SHP77 (cell line): ENCODE results near the gene PHF21B.
"Not testable (repeated sequence)": the region's sequence is repeated elsewhere in the genome, so short reads cannot be mapped to it uniquely, and the experiment has no call there.

Experiments used
- DNase-seq, 2 experiments: peaks; one replicate each; lab custom pipeline; 2025; lab: John Stamatoyannopoulos, UW

Gene PHF21B

DNA sequence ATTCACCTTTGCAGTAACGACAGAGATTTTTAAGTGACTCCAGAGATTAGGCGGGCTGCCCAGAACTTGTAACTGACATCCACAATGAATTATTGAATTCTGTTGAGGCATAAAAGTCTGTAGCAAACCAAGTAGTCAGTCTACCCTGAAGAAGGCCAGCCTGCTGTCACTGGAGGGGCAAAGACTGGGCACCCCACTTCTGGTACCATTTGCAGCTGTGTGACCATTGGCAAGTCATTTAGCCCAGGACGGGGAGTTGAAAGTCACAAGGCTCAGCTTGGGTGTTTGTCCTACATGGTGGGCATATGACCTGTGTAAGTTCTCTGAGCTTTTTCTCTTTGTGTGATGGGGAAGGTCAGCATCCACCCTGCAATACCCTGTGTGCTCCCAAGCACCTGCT is 138.0 kb downstream of the PHF21B start:
- no peak for DNase-seq

DNA sequence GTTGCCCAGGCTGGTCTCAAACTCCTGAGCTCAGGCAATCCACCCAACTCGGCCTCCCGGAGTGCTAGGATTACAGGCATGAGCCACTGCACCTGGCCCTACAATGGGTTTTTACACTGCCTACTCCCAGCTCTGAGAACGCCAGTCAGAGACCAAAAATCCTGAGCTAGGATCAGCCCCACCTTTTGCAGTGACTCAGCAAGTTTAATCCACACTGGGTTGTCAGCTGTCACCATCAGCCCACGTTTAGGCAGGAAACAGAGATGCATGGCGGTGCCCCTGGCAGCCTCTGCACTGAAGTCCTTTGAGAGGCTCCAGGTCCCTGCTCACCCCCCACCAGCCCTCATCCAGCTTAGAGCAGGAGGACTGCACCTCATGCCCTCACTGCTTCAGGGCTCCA is 139.8 kb downstream of the PHF21B start:
- DNase-seq = peak; percentile 76 to 80

DNA sequence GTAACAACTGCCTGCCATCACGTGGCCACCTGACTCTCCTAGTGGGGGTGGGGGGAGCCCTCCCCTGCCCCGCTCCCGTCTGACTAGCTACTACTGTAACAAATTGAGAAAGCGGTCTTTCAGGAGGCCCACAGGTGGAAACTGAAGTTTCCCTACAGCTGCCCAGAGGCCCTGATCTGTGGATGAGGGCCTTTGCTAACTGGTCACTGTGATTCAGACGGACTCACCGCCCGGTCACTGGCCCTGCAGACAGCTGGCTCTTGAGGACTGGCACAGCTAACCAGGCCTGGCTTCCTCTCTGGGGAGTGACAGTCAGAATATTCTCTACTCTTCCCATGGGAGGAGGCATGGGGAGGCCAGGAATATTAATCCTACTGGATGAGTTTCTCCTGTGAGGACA is 140.6 kb downstream of the PHF21B start:
- no peak for DNase-seq

DNA sequence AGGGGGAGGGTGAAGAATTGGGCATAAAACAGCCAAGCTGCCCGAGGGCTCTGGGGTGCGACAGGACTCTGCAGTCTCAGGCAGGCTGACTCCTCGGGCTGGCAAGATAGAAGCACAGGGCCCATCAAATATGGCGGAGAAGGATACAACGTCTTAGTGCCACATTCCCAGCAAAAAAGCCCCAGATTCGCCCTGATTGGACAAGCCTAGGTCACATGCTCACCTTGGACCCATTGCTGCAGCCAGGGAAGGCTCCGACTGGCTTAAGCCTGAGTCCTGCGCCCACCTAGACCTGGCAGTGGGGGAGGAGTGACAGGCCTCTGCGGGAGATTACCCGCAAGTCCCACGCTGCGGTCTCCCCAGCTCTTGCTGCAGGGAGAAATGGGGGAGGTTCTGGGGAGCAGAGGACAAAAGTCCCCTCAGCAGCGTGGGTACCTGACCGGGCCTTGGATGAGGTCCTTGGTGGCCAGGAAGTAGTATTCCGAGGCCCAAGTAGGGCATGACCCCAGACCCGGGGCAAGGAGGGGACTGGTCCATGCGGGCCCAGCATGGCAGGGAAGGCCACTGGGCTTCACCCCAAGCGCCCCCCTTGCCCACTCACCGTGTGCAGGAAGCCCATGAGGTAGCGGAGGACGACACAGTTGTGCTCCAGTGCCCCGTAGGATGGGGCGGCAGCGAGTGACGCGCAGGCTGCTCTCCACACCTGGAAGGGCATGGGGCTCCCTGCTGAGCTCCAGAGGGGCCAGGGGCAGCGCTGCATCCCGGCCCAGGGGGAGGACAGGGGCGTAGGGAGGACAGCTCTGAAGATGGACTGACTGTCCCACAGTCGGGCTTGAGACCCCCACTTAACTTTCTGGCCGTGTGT is 144.4 kb downstream of the PHF21B start:
- DNase-seq = no peak

DNA sequence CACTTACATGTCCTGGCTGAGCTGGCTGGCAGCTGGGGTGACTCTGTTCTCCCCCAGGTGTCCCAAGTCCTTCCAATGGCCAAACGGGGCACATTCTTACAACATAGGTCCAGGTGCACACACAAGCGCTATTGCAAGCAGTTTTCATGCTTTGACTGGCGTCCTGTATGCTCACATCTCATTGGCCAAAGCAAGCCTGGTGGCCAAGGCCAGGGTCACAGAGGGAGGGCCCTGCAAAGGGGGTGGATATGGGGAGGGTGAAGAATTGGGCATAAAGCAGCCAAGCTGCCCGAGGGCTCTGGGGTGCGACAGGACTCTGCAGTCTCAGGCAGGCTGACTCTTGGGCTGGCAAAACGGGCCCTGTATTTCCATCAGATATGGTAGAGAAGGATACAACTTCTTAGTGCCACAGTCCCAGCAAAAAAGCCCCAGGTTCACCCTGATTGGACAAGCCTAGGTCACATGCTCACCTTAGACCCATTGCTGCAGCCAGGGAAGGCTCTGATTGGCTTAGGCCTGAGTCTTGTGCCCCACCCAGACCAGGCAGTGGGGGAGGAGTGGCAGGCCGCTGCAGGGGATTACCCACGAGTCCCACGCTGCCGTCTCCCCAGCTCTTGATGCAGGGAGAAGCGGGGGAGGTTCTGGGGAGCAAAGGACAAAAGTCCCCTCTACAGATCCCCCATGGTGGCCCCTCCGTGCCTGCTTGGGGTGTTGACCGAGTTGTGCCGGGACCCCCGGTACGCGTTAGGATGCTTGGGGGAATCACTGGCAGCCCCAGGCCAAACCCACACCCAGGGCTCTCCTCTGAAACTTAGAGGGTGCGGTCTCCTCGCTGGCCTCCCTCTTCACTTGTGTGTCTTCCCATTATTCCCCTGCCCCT is 146.6 kb downstream of the PHF21B start:
- no peak for DNase-seq

DNA sequence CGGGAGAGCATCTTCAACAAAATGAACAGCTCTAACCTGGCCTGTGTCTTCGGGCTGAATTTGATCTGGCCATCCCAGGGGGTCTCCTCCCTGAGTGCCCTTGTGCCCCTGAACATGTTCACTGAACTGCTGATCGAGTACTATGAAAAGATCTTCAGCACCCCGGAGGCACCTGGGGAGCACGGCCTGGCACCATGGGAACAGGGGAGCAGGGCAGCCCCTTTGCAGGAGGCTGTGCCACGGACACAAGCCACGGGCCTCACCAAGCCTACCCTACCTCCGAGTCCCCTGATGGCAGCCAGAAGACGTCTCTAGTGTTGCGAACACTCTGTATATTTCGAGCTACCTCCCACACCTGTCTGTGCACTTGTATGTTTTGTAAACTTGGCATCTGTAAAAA is 147.5 kb downstream of the PHF21B start:
- no peak for DNase-seq

DNA sequence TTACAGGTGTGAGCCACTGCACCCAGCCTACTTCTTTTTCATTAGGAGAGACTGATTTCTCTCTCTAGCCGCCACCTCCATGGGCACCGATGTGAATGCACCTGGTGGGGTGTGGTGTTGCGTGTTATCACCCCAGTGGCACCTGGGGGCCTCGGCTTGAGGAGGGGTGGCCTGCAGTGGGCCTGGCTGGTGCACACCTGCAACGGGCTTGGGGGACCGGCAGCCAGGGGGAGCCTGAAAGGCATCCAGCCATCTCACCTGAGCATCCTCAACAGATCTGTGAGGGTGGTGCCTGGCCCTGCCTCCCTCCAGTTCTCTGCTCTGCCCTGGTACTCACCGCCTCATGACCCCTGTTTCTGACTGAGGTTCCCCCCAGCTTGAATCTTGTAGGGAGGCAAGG is 148.6 kb downstream of the PHF21B start:
- DNase-seq = no peak

DNA sequence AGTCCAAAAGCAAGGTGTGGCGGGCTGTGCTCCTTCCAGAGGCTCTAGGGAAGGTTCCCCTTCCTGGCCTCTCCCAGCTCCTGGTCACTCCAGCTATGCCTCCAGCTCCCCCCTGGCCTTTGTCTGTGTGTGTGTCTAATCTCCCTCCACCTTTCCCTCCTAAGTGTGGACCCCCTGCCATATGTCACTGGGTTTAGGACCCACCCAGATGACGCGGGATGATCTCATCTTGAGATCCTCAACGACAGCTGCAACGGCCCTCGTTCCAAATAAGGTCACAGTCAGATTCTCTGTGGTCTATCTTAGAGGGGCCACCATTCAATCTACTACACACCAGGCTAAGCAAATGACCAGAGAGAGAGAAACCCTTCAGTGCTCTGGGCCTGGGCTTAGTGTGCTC is 149.5 kb downstream of the PHF21B start:
- no peak for DNase-seq

DNA sequence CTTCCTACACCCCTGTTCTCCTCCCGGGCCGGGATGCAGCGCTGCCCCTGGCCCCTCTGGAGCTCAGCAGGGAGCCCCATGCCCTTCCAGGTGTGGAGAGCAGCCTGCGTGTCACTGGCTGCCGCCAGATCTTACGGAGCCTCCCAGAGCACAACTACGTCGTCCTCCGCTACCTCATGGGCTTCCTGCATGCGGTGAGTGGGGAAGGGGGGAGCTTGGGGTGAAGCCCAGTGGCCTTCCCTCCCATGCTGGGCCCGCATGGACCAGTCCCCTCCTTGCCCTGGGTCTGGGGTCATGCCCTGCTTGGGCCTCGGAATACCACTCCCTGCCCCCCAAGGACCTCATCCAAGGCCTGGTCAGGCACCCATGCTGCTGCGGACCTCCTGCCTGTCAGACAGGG is 150.2 kb downstream of the PHF21B start:
- DNase-seq = no peak

DNA sequence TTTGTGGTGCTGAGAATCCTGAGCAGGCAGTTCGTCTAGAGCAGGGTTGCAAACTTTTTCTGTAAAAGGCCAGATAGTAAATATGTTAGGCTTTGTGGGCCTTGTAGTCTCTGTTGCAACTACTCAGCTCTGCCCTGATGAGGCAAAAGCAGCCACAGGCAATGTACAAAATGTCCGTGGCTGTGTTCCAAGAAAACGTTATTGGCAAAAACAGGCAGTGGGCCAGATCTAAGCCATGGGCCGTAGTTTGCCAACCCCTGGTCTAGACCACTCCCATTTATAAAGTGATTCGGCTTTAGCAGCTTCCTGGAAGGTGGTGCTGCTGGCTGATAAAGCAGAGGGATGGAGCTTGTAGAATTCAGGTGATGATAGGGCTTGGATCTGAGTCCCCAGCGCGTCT is 151.0 kb downstream of the PHF21B start:
- not testable (repeated sequence) for DNase-seq

DNA sequence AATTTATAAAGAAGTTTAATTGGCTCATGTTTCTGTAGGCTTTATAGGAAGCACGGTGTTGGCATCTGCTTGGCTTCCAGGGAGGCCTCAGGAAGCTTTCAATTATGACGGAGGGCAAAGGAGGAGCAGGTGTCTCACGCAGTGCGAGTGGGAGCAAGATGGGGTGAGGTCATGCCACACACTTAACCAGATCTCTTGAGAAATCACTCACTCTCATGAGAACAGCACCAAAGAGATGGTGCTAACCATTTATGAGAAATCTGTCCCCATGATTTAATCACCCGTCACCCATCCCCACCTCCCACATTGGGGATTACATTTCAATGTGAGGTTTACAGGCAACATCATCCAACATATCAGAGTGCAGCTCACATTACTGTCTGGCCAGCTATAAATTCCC is 153.9 kb downstream of the PHF21B start:
- no peak for DNase-seq

DNA sequence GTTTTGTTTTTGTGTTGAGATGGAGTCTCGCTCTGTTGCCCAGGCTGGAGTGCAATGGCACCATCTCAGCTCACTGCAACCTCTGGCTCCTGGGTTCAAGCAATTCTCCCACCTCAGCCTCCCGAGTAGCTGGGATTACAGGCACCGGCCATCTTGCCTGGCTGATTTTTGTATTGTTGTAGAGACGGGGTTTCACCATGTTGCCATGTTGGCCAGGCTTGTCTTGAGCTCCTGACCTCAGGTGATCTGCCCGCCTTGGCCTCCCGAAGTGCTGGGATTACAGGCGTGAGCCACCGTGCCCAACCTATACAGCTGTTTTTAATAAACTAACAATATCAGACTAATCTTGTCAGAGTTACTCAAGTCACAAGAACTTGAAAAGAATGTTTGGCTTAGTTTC is 155.2 kb downstream of the PHF21B start:
- not testable (repeated sequence) for DNase-seq

DNA sequence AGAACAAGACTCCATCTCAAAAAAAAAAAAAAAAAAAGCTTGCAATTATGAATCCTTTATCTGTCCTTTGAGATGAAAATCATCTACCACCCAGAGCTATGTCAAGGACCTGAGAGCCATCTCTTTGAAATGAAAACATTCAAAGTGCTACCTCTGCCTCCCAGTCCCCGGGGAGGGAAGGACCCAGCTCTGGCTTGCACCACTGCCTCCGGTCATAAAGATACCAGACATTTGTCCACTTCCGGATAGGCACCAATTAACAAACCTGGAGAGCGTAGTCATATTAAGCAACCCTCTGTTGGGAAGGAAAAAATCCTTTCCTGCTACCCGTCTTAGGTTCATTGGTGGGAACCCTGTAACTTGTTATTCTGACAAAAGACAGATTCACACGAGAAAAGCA is 158.9 kb downstream of the PHF21B start:
- DNase-seq = no peak

DNA sequence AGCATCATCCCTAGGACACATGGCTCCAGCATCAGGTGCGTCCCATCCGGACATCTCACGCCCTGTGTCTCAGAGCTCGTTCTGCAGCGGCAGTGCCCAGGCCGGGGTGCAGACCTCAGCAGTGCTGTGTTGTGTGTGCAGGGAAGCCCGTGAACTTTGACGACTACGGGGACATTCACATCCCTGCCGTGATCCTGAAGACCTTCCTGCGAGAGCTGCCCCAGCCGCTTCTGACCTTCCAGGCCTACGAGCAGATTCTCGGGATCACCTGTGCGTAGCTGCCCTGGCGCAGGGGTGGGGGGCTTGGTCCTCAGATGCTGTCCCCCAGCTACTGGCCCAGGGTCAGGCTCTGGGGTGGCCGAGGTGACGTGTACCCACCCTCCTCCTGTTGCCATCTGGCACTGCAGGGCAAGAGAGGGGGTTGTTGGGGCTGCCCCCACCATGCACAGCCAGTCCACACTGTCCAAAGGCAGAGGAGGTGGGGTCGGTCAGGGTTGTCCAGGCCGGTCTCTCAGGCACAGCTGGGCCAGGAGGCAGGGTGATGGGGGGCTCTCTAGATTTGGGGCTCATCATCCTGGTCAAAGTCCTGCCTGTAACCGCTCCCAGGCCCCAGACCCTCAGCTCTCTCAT is 160.9 kb downstream of the PHF21B start:
- no peak for DNase-seq

DNA sequence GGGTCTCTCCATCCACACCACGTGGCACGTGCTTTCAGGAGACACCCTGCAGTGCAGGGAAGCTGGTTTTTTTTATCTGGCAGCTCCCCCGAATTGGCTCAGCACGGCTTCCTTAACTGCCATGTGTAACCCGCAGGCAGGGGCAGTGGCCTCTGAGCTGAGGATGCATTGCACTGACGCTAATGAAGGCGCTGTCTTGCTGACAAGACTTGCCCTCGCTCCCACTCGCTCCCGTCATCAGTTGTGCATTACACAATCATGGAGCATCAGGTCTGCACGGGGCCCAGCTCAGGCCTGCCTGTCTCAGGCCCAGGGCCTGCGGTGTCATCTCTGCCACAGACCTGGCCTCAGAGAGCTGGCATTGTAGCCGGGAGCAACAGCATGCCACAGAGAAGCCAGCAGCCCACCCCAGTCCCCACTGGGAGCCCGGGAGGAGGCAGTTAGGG is 161.5 kb downstream of the PHF21B start:
- no peak for DNase-seq

DNA sequence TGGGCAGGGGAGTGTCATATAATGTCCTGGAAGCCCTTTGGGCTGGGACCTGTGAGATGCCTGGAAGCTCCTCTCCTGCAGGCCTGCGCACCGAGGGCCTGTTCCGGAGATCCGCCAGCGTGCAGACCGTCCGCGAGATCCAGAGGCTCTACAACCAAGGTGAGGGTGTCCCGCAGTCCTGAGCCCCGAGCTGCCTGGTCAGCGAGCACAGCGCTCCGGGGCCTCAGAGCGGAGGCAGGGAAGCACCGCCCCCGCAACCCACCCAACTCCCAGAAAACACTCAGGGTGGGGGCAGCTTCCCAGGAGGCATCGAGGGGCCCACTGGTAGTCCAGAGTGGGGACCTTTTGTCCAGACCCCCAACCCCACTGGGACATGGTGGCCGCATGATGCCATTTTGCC is 161.9 kb downstream of the PHF21B start:
- no peak for DNase-seq

DNA sequence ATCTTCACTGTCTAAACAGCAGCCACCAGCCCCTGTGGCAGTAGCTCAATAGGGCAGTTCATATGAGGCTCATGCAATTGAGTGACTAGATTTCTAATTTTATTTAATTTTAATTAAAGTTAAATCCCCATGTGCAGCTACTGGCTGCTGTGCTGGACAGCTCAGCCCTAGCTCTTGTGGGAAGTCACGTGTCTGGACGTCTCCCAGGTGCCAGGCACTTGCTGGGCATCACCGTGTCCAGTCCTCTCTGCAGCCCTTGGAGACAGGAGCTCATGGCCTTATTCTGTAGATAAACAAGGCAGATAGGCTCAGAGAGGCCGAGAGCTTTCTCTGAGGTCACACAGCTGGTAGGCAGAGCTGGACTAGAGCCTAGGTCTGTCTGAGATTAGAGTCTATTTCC is 162.4 kb downstream of the PHF21B start:
- no peak for DNase-seq

DNA sequence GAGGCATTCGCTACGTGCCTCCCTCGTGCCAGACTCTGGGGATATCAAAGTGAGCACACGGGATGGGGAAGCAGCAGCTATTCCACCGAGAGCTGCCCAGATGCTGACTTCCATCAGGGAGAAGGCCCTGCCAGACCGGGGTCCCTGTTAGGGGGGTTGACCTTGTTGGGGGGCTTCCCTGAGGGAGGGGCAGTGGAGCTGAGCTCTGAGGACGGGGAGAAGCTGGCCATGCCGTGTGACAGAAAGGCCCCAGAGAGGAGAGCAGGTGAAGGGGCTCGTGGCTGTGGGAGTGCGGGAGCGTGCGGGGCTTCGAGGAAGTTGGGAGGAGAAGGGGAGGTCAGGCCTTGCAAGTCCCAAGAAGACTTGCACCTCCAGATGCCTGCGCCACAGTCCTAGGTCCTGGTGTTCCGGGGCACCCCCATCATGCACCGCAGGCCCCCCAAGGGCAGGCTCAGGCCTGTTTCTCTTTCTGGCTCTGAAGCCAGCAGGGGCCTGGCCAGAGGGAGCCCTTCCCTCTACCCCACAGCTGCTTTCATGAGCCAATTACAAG is 163.0 kb downstream of the PHF21B start:
- DNase-seq = no peak

DNA sequence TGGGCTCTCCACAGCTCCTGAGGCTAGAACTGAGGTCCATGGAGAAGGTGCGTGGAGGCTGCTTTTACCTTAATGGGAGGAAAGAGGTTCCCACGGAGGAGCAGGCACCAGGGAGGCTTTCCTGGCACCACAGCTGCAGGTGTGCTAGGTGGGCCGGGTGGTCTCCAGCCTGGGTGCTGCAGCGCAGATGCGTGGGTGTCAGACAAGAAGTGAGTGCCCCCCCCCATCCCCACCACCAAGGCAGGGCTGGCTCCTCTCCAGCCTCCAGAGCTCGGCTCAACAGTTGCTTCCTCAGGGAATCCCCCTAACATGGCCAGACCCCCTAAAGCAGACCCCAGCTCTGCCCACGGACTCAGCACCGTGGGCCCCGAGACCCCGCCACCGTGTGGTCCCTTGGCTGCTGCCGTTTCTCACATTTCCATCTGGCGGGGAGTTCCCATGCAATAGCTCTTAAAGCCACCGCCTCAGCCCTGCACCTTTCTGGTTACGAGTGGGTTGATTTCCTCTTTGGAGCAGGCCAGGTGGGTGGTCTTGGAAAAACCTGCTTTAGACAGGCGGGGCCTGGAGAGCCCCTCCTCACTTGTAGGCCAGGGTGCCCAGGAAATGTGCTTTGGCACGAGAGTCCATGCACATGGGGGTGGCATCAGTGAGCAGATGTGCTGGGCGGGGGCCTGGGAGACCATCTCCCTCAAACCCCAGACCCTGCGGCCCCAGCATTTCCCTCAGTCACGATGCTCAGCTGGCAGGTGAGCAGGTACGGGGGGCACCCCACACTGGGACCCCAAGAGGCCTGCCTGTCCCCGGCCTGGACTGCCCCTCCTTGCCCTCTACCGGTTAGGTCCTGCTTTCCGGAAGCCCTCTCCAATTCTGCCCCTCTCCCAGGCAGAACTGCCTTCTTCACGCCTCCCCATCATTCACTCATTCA is 163.7 kb downstream of the PHF21B start:
- DNase-seq = no peak

DNA sequence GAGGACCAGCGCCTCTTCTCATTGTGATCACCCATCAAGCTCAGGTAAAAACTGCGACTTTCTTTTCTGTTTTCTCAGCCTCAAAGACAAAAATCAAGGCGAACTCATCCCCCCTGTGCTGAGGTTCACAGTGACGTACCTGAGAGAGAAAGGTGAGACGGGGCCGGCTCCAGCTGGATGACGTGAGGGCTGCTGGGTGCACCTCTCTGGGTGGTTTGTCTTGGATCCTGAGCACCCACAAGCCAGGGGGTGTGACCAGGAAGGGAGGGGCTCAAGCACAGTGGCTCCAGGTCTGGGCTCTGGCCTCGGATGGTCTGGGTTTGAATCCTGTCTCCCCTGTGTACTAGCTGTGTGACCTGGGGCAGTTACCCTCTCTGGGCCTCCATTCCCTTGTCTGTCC is 164.6 kb downstream of the PHF21B start:
- DNase-seq = no peak

DNA sequence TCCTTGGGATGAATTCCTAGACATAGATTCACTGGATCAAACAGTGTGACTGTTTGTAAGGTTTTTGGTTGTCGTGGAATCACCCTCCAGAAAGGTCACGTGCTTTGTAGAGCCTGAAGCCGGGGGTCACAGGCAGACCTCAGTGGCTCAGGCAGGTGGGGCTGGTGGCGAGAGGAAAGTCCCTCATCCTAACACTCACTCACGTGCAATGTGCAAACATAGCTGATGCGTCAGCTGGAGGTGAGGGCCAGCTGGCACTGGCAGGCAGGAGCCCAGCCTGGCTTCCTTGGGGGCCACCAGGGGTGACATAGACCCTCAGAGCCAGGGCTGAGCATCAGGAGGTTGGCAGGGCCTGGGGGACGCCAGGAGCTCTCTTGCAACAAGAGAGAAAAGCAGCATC is 167.4 kb downstream of the PHF21B start:
- peak; percentile 12 to 73 for DNase-seq
